GM21360 (cell line): ENCODE data around the gene FAM199X.

Source experiments
- ATAC-seq: cut with Tn5 transposase; IDR thresholded peaks from one replicate; pipeline ENCODE4 v1.9.1; 2021; ENCODE audit warnings: mild to moderate bottlenecking, moderate library complexity; ENCODE audit not compliant: unreplicated experiment

Gene FAM199X

DNA sequence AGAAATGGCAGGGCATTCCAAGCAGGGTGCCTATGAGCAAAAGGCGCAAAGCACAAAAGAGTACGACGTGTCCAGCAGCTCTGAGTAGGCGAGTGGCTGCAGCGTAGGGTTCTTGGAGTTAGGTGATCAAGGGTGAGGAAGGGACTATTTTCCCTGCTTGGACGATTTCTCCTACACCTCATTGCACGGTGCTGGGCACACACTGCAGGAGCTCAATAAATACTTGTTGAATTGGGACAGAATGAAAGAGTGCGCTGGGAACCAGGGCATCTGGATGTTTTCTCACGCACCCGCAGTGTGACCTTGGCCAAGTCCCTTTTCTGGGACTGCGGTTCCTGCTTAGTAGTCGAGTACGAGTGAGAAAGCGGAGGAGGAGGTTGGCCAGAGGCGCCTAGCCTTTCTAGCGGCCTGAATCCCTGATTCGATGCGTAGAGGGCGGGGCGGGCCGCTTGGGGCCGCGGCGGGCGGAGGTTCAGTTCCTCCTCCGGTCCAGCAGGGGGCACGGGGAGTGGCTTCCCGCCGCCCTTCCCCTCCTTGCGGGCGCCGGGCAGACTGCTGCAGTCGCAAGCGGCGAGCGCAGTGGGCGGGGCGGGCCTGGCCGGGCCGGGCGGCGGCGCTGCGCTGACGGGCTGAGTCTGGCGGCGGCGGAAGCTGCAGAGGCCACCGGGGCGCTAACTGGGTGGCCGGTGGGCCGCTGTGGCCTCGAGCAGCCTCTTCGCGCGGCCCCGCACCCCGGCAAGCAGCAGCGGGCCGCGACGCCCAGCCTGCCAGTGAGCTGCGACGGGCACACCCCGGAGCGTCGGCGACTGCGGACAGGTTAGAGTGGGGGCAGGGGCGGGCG is at the start of gene FAM199X:
Gene FAM199X, plus strand, starts transcription at position 560 of the 841 bp plus-strand sequence. CDS start 333 bp downstream, outside the sequence.
- ATAC-seq = peak; percentile 95

DNA sequence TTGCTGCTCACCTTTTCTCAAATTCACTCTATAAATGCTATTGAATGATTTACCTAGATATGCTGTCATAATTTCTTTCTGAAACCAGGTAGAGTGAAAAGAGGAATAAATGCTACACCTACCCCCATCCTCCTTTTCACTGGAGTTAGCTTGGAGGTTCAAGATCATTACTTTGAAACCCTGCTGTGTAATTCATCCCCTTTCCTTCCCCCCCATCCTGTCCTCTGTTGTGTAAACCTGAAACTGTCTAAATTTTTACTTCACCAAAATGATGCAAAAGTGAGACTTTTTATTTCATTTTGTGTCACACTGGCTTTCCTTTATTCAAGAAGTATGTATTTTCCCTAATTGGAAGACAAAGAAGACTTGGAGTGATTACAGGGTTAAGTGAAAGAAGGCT is 48.5 kb upstream of the FAM199X start:
- no peak for ATAC-seq

DNA sequence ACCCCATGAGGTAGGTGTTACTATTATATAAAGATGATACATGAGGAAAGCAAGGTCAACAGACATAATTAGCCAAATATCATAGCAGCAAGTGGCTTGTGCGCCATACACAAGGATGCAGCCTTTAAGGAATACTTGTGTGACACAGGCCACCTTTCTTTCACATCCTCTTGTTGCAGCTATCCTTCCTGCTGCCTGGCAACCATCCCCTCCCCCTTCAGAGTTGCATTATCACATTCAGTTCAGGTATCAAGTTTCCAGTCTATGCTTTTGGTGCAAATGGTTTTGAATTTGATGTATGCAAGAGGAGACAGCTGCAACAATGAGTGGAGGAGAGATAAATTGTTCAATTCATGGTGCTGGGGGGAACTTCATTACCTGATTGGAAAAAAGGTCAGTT is 47.5 kb upstream of the FAM199X start:
- ATAC-seq = no peak

DNA sequence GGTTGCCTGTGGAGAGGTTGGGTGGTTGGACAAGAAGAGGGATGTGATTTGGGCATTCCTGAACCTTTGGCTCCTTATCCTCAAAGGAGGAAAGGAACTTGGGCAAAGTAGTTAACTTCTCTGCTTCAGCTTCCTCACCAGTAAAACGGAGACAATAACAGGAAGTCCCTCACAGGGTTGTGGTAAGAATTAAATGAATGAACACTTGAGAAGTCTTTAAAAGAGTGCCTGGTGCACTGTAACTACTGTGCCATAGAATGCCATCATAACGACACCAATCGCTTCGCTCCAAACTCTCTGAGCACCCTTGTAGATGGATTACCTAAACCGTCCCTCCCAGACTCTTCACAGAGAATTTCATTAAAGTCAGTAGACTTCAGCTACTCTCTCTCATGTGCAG is 43.4 kb upstream of the FAM199X start:
- ATAC-seq = no peak

DNA sequence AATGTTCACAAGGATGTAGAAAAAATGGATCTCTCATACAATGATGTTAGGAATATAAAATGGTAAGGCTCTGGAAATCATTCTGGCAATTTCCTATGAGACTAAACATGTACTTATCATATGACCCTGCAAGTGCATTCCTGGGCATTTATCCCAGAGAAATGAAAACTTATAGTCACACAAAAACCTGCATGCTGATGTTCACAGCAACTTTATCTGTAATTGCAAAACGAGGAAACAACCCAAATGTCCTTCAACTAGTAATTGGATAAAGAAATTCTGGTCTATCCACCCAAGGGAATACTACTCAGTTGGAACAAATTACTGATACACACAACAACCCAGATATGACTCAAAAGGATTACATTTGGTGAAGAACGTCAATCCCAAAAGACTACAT is 39.4 kb upstream of the FAM199X start:
- ATAC-seq = no peak

DNA sequence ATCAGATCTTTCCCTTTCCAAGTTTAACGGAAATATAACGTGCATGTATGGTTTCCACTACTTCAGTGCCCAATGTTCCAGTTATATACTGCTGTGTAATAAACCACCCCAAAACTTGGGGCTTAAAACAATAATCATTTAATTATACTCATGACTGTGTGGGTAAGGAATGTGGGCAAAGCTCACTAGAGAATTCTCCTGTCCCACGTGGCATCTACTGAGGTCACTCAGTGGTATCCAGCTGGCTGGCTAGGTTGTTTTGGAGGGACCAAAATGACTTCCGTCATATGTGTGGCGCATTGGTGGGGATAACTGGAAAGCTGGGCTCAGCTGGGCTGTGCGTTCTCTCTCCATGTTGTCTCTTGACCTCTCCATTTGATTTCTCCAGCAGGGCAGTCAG is 35.4 kb upstream of the FAM199X start:
- no peak for ATAC-seq

DNA sequence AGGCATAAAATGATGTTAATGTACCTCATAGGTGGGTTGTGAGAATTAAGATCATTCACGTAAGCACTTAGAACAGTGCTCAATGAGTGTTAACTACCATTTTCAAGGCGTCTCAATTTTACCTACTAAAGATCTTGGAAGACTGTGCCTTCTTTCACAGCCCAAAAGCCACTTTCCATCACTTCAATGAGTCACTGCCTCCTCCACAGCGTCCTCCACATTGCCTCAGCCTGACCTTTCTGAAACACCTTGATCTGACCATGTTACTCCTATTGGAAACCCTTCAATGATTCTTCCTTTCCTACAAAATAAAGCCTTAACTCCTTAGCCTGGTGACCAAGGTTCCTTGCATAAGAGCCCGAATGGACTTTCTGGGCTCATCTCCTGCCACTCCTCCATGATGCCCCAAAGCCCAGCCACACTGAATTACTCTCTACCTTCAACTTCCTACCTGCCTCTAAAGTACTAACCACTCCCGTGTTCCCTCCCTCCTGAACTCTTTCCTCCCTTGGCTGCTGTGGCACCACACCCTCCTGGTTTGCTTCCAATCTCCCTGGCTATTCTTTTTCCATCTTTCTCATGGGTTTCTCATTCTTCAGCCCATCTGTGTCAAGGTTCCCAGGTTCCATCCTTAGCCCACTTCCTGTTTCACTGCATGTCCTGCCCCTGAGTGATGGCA is 31.5 kb upstream of the FAM199X start:
- ATAC-seq = no peak

DNA sequence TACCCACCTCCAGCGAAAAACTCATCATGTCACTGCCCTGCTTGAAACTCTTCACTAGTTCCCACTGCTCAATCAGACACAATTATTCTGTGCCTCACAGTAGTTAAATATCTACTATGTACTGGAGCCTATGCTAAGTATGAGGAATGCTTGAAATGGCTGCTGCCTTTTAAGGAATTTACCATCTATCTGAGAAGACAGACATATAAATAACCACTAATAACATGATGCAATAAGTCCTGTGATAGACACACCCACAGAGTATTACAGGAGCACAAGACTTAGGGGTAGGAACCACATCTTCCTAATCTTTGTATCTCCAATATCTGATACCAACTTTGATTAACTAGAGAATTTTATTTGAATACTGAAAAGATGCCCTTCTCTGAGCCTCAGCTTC is 30.6 kb upstream of the FAM199X start:
- no peak for ATAC-seq

DNA sequence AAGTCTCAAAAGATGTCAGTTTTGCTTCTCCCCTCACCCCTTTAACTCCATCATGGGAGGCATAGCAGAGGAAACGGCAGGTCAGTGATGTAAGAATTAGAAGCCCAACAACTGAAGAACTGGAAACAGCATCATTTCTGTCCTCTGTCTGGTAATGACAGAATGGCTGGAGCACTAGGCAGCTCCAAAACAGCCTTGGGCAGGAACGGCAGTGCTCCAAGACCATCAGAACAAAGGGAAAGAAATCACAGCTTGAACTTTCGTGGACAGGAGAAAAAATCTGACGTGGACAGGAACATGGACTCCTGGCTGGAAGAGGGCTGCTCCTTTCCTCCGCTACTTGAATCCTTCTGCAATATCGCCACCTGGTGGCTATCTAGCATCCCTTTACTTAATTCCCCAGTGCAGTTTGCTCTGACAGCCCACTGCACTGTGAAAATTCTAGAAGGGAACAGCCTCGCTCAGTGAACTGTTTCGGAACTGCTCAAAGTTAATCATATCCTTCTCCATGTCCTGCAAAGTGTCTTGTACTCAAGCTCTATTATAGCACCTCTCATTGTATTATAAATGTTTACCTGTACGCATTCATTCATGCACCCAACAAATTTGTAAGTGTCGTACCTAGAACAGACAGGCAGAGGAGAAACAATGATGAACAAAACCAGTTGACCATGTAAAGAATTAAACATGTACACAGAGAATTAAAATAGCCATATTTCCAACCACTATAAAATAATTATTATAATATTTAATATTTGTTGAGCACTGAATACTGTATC is 29.8 kb upstream of the FAM199X start:
- ATAC-seq = peak; percentile 88

DNA sequence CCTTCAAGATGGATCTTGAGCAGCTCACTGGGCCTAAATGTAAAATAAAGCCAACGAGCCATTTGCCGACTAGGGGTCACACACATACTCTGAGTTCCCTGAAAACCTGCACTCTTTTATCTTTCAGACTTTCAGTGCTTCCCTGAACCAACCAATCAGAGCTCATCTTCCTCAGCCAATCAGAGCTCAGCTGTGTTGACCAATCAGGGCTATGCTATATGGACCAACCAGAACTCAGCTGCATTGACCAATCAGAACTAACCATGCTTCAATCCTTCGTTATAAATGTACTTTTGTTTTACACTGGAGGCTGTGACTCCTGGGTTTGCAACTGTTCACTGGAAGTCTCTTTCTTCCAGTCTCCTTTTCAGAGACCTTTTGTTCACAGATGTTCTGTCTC is 28.8 kb upstream of the FAM199X start:
- no peak for ATAC-seq

DNA sequence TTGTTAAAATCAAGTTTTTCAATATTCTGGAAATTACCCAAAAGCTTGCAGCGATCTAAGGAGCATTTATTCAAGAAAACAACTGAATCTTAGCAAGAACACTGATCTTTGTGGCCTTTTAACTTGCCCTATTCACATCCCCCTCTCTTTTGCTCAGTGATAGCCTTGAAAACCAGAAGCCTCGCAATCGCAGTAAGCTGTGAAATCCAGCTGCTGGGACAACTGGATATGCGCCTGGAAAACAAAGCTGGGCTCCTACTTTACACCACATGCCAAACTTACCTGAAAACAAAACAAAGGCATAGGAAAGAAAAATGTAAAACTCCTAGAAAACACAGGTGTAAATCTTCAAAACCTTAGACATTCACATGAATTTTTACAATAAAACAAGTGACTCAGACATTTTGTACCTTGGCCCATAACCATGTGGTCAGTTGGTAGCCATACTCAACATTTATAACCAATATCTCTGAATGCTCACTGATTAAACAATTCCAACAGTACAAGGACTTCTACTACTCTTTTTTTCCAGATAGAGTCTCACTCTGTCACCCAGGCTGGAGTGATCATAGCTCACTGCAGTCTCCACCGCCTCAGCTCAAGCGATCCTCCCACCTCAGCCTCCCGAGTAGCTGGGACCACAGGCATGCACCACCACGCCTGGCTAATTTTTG is 25.0 kb upstream of the FAM199X start:
- no peak for ATAC-seq

DNA sequence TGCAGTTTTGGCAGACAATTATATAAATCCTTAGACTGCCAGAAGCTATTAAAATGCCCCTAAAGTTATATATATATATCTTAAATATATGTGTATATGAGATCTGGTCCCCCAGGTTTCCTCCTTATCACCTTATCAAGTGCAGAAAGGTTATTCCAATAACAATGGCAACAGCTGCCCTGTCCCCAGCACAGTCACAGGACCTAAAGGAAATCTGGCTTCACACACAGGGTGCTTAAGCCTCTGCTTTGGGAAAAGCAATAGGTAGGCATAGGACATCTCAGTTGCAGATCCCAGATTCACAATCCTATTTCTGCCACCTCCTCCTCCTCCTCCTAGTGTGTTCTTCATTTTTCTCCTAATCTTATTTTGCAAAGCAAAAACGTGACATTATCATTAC is 15.2 kb upstream of the FAM199X start:
- ATAC-seq = no peak

DNA sequence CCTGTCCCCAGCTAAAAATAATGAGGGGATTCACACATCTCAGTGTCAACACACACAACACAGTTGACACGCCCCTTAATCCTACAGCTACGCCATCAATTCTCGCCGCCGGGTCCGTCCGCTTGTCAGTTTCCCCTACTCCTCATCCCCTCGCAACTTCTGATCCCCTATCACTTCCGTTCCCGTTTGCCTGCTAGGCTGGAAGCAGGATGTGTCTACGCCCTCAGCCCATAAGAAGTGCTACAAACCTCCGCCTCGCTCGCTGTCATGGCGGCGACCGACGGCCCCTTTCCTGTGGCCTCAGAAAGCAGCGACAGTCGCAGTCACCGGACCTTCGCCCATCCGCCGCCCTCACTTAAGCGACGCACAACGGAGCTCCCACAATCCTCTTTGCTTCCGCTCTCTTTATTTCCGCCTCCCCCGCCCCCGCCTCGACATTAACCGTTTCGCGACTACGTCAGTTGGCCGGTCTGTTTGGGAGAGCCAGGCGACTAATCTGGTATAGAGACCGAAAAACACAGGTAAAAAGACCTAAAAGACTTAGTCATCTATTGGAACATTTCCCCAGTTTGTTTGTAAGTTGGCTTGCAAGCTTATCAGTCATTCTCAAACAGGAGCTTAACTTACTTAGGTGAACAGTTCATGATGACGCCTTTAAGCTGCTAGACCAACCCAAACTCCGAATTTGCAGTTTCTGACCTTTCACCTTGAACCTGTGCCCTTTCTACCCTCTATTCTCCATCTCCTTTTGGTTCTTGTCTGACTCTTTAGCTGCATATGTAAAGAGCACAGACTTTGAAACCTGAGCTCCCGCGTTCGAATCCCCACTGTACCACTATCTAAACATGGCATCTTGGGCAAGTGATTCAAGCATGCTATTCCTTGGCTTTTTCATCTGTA is 9.4 kb upstream of the FAM199X start, which contains the start of gene SLC25A53:
Gene SLC25A53, minus strand, starts transcription at position 380 of the 900 bp plus-strand sequence. CDS start 51,752 bp downstream, outside the sequence.
- peak; percentile 89 for ATAC-seq

DNA sequence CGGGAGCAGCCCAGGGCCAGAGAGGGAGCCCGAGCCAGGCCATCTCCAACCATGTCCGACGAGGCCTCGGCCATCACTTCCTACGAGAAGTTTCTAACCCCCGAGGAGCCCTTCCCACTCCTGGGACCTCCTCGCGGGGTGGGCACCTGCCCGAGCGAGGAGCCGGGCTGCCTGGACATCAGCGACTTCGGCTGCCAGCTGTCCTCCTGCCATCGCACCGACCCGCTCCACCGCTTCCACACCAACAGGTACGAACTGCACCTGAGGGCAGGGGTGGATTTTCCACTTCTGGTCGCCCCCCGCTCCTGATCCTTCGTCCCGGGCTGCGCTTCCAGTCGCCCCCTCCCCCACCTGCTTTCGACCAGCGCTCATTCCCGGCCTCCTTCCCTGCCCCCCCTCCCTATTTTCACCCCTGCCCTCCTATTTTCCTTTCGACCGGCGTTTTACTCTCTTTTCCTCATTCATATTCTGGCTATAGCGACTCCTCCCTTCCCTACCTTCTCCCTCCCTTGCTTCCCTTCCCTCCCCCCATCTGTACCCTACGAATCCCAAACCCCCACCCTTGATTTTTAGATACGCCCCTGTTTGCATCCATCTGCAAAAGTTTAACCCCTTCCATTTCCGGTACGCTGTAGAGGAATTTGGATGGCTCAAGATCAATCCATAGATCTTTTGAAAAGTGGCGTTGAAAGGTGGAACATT is 633 bp downstream of the FAM199X start:
- no peak for ATAC-seq

DNA sequence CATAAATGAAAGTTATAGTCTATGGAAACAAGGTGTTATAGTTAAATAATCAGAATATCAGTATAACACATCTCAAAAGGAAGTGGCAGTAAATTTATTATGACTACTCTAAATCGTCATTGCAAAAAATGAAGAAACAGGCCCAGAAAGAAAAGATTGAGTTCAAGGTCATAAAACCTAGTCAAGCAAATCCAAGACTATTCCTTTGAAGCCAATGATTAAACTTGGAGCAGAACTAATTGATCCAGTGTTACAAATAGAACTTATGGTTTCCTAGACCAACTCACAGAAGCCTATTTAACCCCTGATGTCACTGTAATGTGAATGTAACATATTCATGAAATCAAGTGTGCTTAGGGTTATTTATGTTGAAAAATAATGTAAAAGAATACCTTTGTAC is 1.9 kb downstream of the FAM199X start:
- no peak for ATAC-seq

DNA sequence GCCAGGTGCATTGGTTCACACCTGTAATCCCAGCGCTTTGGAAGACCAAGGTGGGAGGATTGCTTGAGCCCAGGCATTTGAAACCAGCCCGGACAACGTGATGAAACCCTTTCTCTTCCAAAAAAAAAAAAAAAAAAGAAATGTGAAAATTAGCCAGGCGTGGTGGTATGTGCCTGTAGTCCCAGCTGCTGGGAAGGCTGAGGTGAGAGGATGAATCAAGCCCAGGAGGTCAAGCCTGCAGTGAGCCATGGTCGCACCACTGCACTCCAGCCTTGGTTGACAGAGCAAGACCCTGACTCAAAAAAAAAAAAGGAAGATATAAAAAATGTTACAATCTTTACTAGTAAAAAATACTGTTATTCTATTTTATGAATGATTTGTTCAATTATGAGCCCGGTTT is 5.9 kb downstream of the FAM199X start:
- ATAC-seq = no peak

DNA sequence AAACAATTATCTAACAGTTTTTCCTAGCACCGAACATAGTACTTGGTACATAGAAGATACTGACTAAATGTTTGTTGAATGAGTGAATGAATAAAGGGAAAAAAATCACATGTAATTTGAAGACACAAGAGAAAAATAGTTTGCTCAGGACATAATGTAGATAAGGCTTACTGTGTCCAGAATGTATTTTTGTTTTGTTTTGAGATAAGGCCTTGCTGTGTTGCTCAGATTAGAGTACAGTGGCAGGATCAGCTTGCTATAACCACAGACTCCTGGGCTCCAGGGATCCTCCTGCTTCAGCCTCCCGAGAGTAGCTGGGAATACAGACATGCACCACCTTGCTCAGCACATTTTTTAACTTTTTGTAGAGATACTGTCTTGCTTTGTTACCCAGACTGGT is 6.5 kb downstream of the FAM199X start:
- no peak for ATAC-seq

DNA sequence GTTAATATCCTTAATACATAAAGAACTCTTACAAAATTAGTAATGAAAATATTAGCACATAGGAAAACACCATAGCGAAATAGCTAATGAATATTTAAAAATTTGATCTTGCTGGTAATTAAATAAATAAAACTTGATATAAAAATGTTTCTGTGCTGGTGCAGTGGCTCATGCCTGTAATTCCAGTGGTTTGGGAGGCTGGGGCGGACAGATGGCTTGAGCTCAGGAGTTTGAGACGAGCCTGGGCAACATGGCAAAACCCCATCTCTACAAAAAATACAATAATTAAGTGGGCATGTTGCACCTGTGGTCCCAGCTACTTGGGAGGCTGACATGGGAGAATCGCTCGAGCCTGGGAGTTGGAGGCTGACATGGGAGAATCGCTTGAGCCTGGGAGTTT is 7.6 kb downstream of the FAM199X start:
- no peak for ATAC-seq

DNA sequence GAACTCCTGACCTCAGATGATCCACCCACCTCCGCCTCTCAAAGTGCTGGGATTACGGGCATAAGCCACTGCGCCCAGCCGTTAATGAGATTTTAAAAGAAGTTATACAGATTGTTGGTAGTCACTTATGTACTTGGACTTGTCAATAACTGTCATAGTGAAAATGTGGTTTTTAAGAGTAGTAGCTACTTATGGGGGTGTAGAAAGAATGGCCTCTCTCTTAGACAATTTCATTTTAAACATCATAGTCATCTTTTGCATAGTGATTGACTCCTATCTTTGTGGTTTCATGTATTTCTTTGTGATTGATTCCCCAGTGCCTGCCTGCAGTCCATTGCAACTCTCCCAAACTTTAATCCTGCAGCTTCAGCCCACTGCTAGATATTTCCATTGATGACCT is 17.4 kb downstream of the FAM199X start:
- no peak for ATAC-seq
